HepG2 (cell line): Measurements from ENCODE around the gene UCKL1. TPM values are rescaled to one million over a fixed set of nuclear protein-coding genes. Genes with fewer than 3 reads are reported as not detected.

Source experiments
- BCLAF1 ChIP-seq: fragments of 450-650 bp; IDR thresholded peaks from 2 replicates; pipeline ENCODE4 v1.6.1; 2017; ENCODE audit warnings: mild to moderate bottlenecking
- HMGXB4 ChIP-seq, 2 experiments: sonication (generic) in 1 of 2; formaldehyde crosslinking in 1 of 2; IDR thresholded peaks; 2 replicates each; pipeline versions ENCODE4 v1.4.0 to v1.6.1; 2018 to 2020; ENCODE audit warnings: missing genetic modification reagents in 2 of 2, borderline replicate concordance in 1 of 2, low read depth in 1 of 2, mild to moderate bottlenecking in 1 of 2, missing biosample characterization in 1 of 2
- IKZF5 ChIP-seq: IDR thresholded peaks from 2 replicates; pipeline ENCODE4 v1.6.1; 2018; ENCODE audit warnings: missing genetic modification reagents, mild to moderate bottlenecking, missing compliant biosample characterization
- KDM1A ChIP-seq: IDR thresholded peaks from 2 replicates; pipeline ENCODE4 v1.6.1; 2016; ENCODE audit warnings: missing compliant biosample characterization
- NCOA1 ChIP-seq: sonication (generic); formaldehyde crosslinking; IDR thresholded peaks from 2 replicates; pipeline ENCODE4 v1.9.0; 2021; ENCODE audit warnings: missing genetic modification reagents
- NCOR1 ChIP-seq: fragments of 200-600 bp; sonication (generic); IDR thresholded peaks from 2 replicates; pipeline ENCODE4 v1.7.0; 2017; ENCODE audit warnings: antibody characterized with exemption, low read length, borderline replicate concordance
- NFIB ChIP-seq: sonication (generic); formaldehyde crosslinking; IDR thresholded peaks from 2 replicates; pipeline ENCODE4 v1.9.0; 2021; ENCODE audit warnings: missing genetic modification reagents, mild to moderate bottlenecking, borderline replicate concordance
- NFIC ChIP-seq: IDR thresholded peaks from 2 replicates; pipeline ENCODE4 v1.6.1; 2012; ENCODE audit warnings: mild to moderate bottlenecking, low read length, inconsistent platforms
- RFX5 ChIP-seq: IDR thresholded peaks from 2 replicates; pipeline ENCODE4 v1.6.1; 2011; ENCODE audit warnings: low read depth, low read length, improper control_type of control experiment
- SCMH1 ChIP-seq: sonication (generic); formaldehyde crosslinking; IDR thresholded peaks from 2 replicates; pipeline ENCODE4 v1.9.0; 2021; ENCODE audit warnings: missing genetic modification reagents, mild to moderate bottlenecking, borderline replicate concordance
- SRSF4 ChIP-seq: fragments of 200-400 bp; formaldehyde crosslinking; IDR thresholded peaks from one replicate; pipeline ENCODE4 v1.6.1; 2018; ENCODE audit warnings: mild to moderate bottlenecking, low read depth, low read length, moderate library complexity; ENCODE audit not compliant: poor library complexity, severe bottlenecking
- TAF1 ChIP-seq: sonication (generic); formaldehyde crosslinking; IDR thresholded peaks from 2 replicates; pipeline ENCODE4 v1.4.0; 2020; ENCODE audit warnings: missing genetic modification reagents
- TARDBP ChIP-seq: sonication (generic); formaldehyde crosslinking; IDR thresholded peaks from 2 replicates; pipeline ENCODE4 v1.8.0; 2022; ENCODE audit warnings: mild to moderate bottlenecking, missing genetic modification reagents
- TP53 ChIP-seq: sonication (generic); formaldehyde crosslinking; conservative IDR thresholded peaks from 2 replicates; pipeline ENCODE4 v1.4.0; 2020; ENCODE audit warnings: missing genetic modification reagents
- U2AF1 ChIP-seq: fragments of 200-400 bp; formaldehyde crosslinking; optimal IDR thresholded peaks from 2 replicates; pipeline ENCODE3; 2017; ENCODE audit warnings: mild to moderate bottlenecking, low read depth, low read length
- ZNF3 ChIP-seq: IDR thresholded peaks from 2 replicates; pipeline ENCODE4 v1.7.0; 2017; ENCODE audit warnings: inconsistent platforms
- ZNF543 ChIP-seq: sonication (generic); formaldehyde crosslinking; IDR thresholded peaks from 2 replicates; pipeline ENCODE4 v1.4.0; 2020; ENCODE audit warnings: mild to moderate bottlenecking, missing genetic modification reagents
- ZNF552 ChIP-seq: sonication (generic); formaldehyde crosslinking; IDR thresholded peaks from 2 replicates; pipeline ENCODE4 v1.9.0; 2022; ENCODE audit warnings: missing genetic modification reagents, mild to moderate bottlenecking, borderline replicate concordance
- ZNF605 ChIP-seq: sonication (generic); formaldehyde crosslinking; IDR thresholded peaks from 2 replicates; pipeline ENCODE4 v1.8.0; 2022; ENCODE audit warnings: mild to moderate bottlenecking, missing genetic modification reagents
- ZNF644 ChIP-seq: IDR thresholded peaks from 2 replicates; pipeline ENCODE4 v1.6.1; 2016; ENCODE audit warnings: low read depth
- ZNF878 ChIP-seq: sonication (generic); formaldehyde crosslinking; IDR thresholded peaks from 2 replicates; pipeline ENCODE4 v1.8.1; 2023; ENCODE audit warnings: mild to moderate bottlenecking, missing genetic modification reagents, moderate library complexity
- polyA plus RNA-seq, 8 experiments: library from polyadenylated mRNA; depleted of rRNA in 3 of 8; stranded (reverse) in 7 of 8; unstranded in 1 of 8; fragments of >200 nt; fragmentation: Illumina TruSeq in 4 of 8; extraction: Trizol in 4 of 8; gene quantifications; 2 replicates each; pipeline versions ENCODE4 v1.2.1 to v1.2.3, GENCODE V29; 2011 to 2016; ENCODE audit warnings: low read depth in 4 of 8, missing spikeins in 1 of 8, mixed read lengths in 1 of 8; ENCODE audit not compliant: insufficient read depth in 1 of 8
- total RNA-seq, 5 experiments: library from RNA; depleted of rRNA; stranded (reverse); fragments of >200 nt; fragmentation: Illumina TruSeq; extraction: Trizol; gene quantifications; 2 replicates each; pipeline ENCODE4 v1.2.3, GENCODE V29; 2016; ENCODE audit warnings: low read depth in 1 of 5
- TF ChIP-seq, protein P1 (sequence below): IDR thresholded peaks from 2 replicates; pipeline ENCODE4 v1.6.1; 2012; ENCODE audit warnings: low read depth, low read length, improper control_type of control experiment

Gene UCKL1
- total and polyA plus RNA-seq, 2 of the 13 experiments (the other 11 are each of a cell fraction or from before 2014, with no cell fraction given): 50.2 to 126 TPM

DNA sequence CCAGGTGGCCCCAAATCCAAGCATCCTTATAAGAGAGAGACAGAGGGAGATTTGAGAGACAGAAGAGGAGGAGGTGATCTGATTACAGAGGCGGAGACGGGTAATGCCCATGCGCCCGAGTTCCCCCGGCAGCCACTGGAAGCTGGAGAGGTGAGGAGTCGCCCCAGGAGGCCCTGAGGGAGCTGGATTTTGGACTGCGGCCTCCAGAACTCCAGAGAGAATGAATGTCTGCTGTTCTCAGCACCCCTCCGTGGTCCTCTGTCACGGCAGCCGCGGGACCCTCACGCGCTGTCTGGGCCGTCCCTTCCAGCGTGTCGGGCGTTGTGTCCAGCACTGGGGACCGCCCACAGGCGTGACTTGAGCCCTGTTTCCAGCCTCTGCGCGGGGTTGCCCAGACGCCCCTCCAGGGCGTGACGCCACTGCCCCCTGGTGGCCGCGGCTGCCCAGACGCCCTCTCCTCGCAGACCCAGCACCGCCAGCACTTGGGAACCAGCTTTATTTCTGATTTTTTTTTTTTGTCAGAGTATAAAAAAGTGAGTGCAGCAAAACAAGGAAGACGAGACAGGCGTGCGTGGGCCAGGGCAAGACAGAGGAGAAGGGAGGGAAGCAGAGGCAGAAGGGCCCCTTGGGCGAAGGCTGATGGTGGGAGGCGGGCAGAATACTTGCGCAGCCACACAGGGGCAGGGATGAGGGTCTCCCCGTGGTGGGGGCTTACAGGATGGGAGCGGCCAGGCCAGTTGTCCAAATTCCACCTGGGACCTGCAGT is 17.6 kb upstream of the UCKL1 start (continued):
- TF ChIP-seq BCLAF1 (no peak), ZNF605 (CRISPR knock-in tag) (no peak), ZNF644 (CRISPR knock-in tag) (0 out of 2 replicates have a peak, but pooled peaks have one; percentile 18), RFX5 (peak; percentile 70), U2AF1 (no peak), TAF1 (CRISPR knock-in tag) (peak; percentile 55), IKZF5 (peak; percentile 94), NCOA1 (CRISPR knock-in tag) (peak; percentile 89), NFIC (no peak), ZNF3 (peak; percentile 19; the same call in 1 of the 2 replicates), KDM1A (no peak), SCMH1 (CRISPR knock-in tag) (no peak), NCOR1 (no peak; the same call in 1 of the 2 replicates), SRSF4 (no peak), TP53 (0 out of 2 replicates have a peak, but pooled peaks have one; percentile 83), TARDBP (CRISPR knock-in tag) (peak; percentile 68; the same call in 1 of the 2 replicates), ZNF552 (no peak), NFIB (CRISPR knock-in tag) (no peak), HMGXB4 (CRISPR knock-in tag; IDR thresholded peaks at IDR 0.05; ENCODE audit: borderline replicate concordance in 1 of 2, low read depth in 1 of 2) (peak; percentile 95 to 97), ZNF543 (peak; percentile 86; the same call in 1 of the 2 replicates), ZNF878 (CRISPR knock-in tag) (no peak)
- TF ChIP-seq, protein P1, sequence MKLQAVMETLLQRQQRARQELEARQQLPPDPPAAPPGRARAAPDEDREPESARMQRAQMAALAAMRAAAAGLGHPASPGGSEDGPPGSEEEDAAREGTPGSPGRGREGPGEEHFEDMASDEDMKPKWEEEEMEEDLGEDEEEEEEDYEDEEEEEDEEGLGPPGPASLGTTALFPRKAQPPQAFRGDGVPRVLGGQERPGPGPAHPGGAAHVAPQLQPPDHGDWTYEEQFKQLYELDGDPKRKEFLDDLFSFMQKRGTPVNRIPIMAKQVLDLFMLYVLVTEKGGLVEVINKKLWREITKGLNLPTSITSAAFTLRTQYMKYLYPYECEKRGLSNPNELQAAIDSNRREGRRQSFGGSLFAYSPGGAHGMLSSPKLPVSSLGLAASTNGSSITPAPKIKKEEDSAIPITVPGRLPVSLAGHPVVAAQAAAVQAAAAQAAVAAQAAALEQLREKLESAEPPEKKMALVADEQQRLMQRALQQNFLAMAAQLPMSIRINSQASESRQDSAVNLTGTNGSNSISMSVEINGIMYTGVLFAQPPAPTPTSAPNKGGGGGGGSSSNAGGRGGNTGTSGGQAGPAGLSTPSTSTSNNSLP: no peak
